ENCODE measurements around the gene SDK1. TPM values are rescaled to one million over a fixed set of nuclear protein-coding genes. Genes with fewer than 3 reads are reported as not detected.

SDK1 gene
- total RNA-seq, 1 experiment from 2014 or later, result 9.3 TPM

GRCh38 chr7:4021413-4021812, 720.4 kb downstream of the SDK1 start:
- DNase-seq (ENCODE audit: low spot score), result no peak
- ATAC-seq, result no peak
- Mint-ChIP-seq H3K27me3 (ENCODE audit: low read depth) (no peaks in the 10 kb centered on the region), H3K27ac (no peak overlapping the region), H3K36me3 (peaks cover 46% of the 10 kb centered on the region), H3K9me3 (peaks cover 45% of the 10 kb centered on the region), H3K4me3 (no peak overlapping the region), H3K4me1 (peaks cover 32% of the 10 kb centered on the region)
- ChIA-PET POLR2A (no interaction called here), CTCF (interaction anchor here (0.9 to 1.3 kb wide), 2 partner anchors 22 to 27 kb away, joined by 3 to 4 read pairs; no protein-coding TSS in a partner anchor)
- TF ChIP-seq GTF2I (CRISPR knock-in tag; conservative IDR thresholded peaks at IDR 0.05), result peak; percentile 78
- no peak for TF ChIP-seq MAX (CRISPR knock-in tag; IDR thresholded peaks at IDR 0.05)

- no peak overlapping the region for H3K4me3 Mint-ChIP-seq
- H3K36me3 Mint-ChIP-seq, result peaks cover 38% of the 10 kb centered on the region
- DNase-seq (ENCODE audit: low spot score) (no peak), ATAC-seq (no peak)
- TF ChIP-seq OVOL2 (CRISPR knock-in tag; IDR thresholded peaks at IDR 0.05; ENCODE audit: borderline replicate concordance) (no peak), SP1 (CRISPR knock-in tag; conservative IDR thresholded peaks at IDR 0.05) (no peak), KAT7 (CRISPR knock-in tag; IDR thresholded peaks at IDR 0.05; ENCODE audit: borderline replicate concordance) (no peak), FOXP1 (CRISPR knock-in tag; IDR thresholded peaks at IDR 0.05; ENCODE audit: borderline replicate concordance) (no peak), NR3C1 (CRISPR knock-in tag; conservative IDR thresholded peaks at IDR 0.05; ENCODE audit: low read depth) (no peak), E2F4 (CRISPR knock-in tag; IDR thresholded peaks at IDR 0.05; ENCODE audit: borderline replicate concordance, low read depth) (no peak), PRRX2 (CRISPR knock-in tag; IDR thresholded peaks at IDR 0.05) (no peak), TP53 (CRISPR knock-in tag; IDR thresholded peaks at IDR 0.05) (no peak), ZSCAN18 (CRISPR knock-in tag; IDR thresholded peaks at IDR 0.05) (no peak), JUN (CRISPR knock-in tag; IDR thresholded peaks at IDR 0.05) (no peak), RORB (CRISPR knock-in tag; IDR thresholded peaks at IDR 0.05) (no peak)
- TF ChIP-seq, protein P1, sequence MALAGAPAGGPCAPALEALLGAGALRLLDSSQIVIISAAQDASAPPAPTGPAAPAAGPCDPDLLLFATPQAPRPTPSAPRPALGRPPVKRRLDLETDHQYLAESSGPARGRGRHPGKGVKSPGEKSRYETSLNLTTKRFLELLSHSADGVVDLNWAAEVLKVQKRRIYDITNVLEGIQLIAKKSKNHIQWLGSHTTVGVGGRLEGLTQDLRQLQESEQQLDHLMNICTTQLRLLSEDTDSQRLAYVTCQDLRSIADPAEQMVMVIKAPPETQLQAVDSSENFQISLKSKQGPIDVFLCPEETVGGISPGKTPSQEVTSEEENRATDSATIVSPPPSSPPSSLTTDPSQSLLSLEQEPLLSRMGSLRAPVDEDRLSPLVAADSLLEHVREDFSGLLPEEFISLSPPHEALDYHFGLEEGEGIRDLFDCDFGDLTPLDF (CRISPR knock-in tag; IDR thresholded peaks at IDR 0.05), result no peak
- TF ChIP-seq, protein P2, sequence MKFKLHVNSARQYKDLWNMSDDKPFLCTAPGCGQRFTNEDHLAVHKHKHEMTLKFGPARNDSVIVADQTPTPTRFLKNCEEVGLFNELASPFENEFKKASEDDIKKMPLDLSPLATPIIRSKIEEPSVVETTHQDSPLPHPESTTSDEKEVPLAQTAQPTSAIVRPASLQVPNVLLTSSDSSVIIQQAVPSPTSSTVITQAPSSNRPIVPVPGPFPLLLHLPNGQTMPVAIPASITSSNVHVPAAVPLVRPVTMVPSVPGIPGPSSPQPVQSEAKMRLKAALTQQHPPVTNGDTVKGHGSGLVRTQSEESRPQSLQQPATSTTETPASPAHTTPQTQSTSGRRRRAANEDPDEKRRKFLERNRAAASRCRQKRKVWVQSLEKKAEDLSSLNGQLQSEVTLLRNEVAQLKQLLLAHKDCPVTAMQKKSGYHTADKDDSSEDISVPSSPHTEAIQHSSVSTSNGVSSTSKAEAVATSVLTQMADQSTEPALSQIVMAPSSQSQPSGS (CRISPR knock-in tag; IDR thresholded peaks at IDR 0.05; ENCODE audit: borderline replicate concordance, low read depth), result no peak
- TF ChIP-seq, protein P3, sequence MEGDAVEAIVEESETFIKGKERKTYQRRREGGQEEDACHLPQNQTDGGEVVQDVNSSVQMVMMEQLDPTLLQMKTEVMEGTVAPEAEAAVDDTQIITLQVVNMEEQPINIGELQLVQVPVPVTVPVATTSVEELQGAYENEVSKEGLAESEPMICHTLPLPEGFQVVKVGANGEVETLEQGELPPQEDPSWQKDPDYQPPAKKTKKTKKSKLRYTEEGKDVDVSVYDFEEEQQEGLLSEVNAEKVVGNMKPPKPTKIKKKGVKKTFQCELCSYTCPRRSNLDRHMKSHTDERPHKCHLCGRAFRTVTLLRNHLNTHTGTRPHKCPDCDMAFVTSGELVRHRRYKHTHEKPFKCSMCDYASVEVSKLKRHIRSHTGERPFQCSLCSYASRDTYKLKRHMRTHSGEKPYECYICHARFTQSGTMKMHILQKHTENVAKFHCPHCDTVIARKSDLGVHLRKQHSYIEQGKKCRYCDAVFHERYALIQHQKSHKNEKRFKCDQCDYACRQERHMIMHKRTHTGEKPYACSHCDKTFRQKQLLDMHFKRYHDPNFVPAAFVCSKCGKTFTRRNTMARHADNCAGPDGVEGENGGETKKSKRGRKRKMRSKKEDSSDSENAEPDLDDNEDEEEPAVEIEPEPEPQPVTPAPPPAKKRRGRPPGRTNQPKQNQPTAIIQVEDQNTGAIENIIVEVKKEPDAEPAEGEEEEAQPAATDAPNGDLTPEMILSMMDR (IDR thresholded peaks at IDR 0.05), result no peak
- TF ChIP-seq, protein P4, sequence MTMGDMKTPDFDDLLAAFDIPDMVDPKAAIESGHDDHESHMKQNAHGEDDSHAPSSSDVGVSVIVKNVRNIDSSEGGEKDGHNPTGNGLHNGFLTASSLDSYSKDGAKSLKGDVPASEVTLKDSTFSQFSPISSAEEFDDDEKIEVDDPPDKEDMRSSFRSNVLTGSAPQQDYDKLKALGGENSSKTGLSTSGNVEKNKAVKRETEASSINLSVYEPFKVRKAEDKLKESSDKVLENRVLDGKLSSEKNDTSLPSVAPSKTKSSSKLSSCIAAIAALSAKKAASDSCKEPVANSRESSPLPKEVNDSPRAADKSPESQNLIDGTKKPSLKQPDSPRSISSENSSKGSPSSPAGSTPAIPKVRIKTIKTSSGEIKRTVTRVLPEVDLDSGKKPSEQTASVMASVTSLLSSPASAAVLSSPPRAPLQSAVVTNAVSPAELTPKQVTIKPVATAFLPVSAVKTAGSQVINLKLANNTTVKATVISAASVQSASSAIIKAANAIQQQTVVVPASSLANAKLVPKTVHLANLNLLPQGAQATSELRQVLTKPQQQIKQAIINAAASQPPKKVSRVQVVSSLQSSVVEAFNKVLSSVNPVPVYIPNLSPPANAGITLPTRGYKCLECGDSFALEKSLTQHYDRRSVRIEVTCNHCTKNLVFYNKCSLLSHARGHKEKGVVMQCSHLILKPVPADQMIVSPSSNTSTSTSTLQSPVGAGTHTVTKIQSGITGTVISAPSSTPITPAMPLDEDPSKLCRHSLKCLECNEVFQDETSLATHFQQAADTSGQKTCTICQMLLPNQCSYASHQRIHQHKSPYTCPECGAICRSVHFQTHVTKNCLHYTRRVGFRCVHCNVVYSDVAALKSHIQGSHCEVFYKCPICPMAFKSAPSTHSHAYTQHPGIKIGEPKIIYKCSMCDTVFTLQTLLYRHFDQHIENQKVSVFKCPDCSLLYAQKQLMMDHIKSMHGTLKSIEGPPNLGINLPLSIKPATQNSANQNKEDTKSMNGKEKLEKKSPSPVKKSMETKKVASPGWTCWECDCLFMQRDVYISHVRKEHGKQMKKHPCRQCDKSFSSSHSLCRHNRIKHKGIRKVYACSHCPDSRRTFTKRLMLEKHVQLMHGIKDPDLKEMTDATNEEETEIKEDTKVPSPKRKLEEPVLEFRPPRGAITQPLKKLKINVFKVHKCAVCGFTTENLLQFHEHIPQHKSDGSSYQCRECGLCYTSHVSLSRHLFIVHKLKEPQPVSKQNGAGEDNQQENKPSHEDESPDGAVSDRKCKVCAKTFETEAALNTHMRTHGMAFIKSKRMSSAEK (CRISPR knock-in tag; IDR thresholded peaks at IDR 0.05; ENCODE audit: borderline replicate concordance), result no peak
- TF ChIP-seq, protein P5, sequence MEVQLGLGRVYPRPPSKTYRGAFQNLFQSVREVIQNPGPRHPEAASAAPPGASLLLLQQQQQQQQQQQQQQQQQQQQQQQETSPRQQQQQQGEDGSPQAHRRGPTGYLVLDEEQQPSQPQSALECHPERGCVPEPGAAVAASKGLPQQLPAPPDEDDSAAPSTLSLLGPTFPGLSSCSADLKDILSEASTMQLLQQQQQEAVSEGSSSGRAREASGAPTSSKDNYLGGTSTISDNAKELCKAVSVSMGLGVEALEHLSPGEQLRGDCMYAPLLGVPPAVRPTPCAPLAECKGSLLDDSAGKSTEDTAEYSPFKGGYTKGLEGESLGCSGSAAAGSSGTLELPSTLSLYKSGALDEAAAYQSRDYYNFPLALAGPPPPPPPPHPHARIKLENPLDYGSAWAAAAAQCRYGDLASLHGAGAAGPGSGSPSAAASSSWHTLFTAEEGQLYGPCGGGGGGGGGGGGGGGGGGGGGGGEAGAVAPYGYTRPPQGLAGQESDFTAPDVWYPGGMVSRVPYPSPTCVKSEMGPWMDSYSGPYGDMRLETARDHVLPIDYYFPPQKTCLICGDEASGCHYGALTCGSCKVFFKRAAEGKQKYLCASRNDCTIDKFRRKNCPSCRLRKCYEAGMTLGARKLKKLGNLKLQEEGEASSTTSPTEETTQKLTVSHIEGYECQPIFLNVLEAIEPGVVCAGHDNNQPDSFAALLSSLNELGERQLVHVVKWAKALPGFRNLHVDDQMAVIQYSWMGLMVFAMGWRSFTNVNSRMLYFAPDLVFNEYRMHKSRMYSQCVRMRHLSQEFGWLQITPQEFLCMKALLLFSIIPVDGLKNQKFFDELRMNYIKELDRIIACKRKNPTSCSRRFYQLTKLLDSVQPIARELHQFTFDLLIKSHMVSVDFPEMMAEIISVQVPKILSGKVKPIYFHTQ (CRISPR knock-in tag; IDR thresholded peaks at IDR 0.05), result no peak
- no peaks in the 10 kb centered on the region for H3K27me3 Mint-ChIP-seq (ENCODE audit: low read depth)
- H3K27ac Mint-ChIP-seq, result peak overlapping the region; percentile 60; the same call in 1 of the 2 replicates
- ChIA-PET CTCF (interaction anchor here (0.8 to 1.3 kb wide), 3 partner anchors 21 to 136 kb away, joined by 3 to 4 read pairs (median 3); no protein-coding TSS in a partner anchor), POLR2A (no interaction called here)
- peaks cover 36% of the 10 kb centered on the region for H3K9me3 Mint-ChIP-seq
- peaks cover 33% of the 10 kb centered on the region for H3K4me1 Mint-ChIP-seq
Observed at GRCh38 chr7:4022265-4022664, 721.2 kb downstream of the SDK1 start.

Measured in WTC11 (cell line).